Lung (tissue), 12 donors: ENCODE data around the gene MYH4. TPM values are rescaled to one million over a fixed set of nuclear protein-coding genes. Genes with fewer than 3 reads are reported as not detected.
A peak's percentile ranks its signal among the peaks of the same experiment; 100 is the strongest.

ENCODE experiments used
- ATAC-seq: fragments of 200-7000 bp; cut with Tn5 transposase; one replicate; pipeline ENCODE4 v1.9.1; 2020; ENCODE audit warnings: moderate number of reproducible peaks; ENCODE audit not compliant: insufficient read depth, low FRiP score
- DNase-seq, 3 donors: peaks; one replicate each; pipeline ENCODE4 v3.0.0-alpha.2; 2013 to 2017
- H3K27ac ChIP-seq, 2 donors: one replicate each; pipeline ENCODE4 v1.5.1; 2013; ENCODE audit warnings: mild to moderate bottlenecking in 2 of 2, moderate library complexity in 2 of 2, control low read depth in 1 of 2, inconsistent platforms in 1 of 2, low read depth in 1 of 2, low read length in 1 of 2
- H3K27me3 ChIP-seq, 3 donors: one replicate each; pipeline ENCODE4 v1.5.1; 2013; ENCODE audit warnings: low read length in 2 of 3; ENCODE audit not compliant: control insufficient read depth in 3 of 3, insufficient read depth in 3 of 3
- H3K36me3 ChIP-seq, 4 donors: one replicate each; pipeline ENCODE4 v1.5.1; 2013; ENCODE audit warnings: low read length in 4 of 4, mild to moderate bottlenecking in 1 of 4, moderate library complexity in 1 of 4; ENCODE audit not compliant: control insufficient read depth in 4 of 4, insufficient read depth in 4 of 4
- H3K4me1 ChIP-seq, 5 donors: one replicate each; pipeline ENCODE4 v1.5.1; 2013; ENCODE audit warnings: low read length in 5 of 5, mild to moderate bottlenecking in 2 of 5, moderate library complexity in 1 of 5; ENCODE audit not compliant: control insufficient read depth in 5 of 5, insufficient read depth in 5 of 5
- H3K4me3 ChIP-seq: one replicate; pipeline ENCODE4 v1.5.1; 2013; ENCODE audit warnings: mild to moderate bottlenecking, control low read depth, moderate library complexity
- H3K9ac ChIP-seq, 2 donors: one replicate each; pipeline ENCODE4 v1.5.1; 2013; ENCODE audit warnings: low read length in 2 of 2, control low read depth in 1 of 2; ENCODE audit not compliant: insufficient read depth in 1 of 2
- H3K9me3 ChIP-seq, 4 donors: one replicate each; pipeline ENCODE4 v1.5.1; 2013; ENCODE audit warnings: low read length in 3 of 4, mild to moderate bottlenecking in 1 of 4, moderate library complexity in 1 of 4; ENCODE audit not compliant: control insufficient read depth in 4 of 4, insufficient read depth in 3 of 4
- WGBS, 2 donors: extraction: QIAGEN DNeasy Blood & Tissue Kit; methylation state at CpG; one replicate each; pipeline ENCODE4 v1.1.7; 2013; 5-methylcytosine and 5-hydroxymethylcytosine counted together
- polyA plus RNA-seq, 2 donors: library from polyadenylated mRNA; stranded (reverse); fragments of 200-250 nt; gene quantifications; one replicate each; pipeline ENCODE4 v1.2.1, GENCODE V29; 2013
- total RNA-seq, 2 donors: library from RNA; depleted of rRNA in 1 of 2; stranded (reverse); fragments of >200 nt in 1 of 2; gene quantifications; one replicate each; pipeline ENCODE4 v1.2.1, GENCODE V29; 2014 to 2021
- TF ChIP-seq, protein P1 (sequence below): IDR thresholded peaks from 2 replicates; pipeline ENCODE4 v1.5.1; 2012; ENCODE audit warnings: mild to moderate bottlenecking; ENCODE audit errors: control extremely low read depth, extremely low read depth
- donor health status: control.
- donor health status: control.
- donor health status: Bipolar disorder and iron deficiency.
- donor health status: healthy.
- donor health status: DM: yes; HTN: yes; CAD: no.

Gene MYH4
- total and polyA plus RNA-seq, 4 donors, result not detected

DNA sequence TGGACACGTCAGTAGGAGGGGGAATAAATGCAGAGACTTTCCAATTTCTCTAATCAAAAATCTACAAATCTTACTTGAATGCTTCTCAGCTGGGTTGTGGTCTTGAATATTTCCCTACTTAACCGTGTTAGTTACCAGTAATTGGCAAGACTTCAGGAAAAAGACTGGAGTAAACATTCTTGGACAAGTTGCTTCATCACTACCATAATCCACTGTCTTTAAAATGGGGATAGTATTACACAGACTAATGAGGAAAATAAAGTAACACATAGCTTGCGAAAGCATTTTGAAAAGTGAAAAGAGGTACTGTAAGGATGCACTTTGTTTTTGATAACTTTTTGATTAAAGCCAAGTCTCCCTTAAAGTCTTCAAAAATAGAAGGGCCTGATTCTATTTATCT lies 30.6 kb upstream of the MYH4 start:
- WGBS, 2 donors, result 73 to 79% methylated on average over 3 of the region's 3 CpGs
- no peaks in the 10 kb centered on the region for H3K9me3 ChIP-seq
- no peak for ATAC-seq

DNA sequence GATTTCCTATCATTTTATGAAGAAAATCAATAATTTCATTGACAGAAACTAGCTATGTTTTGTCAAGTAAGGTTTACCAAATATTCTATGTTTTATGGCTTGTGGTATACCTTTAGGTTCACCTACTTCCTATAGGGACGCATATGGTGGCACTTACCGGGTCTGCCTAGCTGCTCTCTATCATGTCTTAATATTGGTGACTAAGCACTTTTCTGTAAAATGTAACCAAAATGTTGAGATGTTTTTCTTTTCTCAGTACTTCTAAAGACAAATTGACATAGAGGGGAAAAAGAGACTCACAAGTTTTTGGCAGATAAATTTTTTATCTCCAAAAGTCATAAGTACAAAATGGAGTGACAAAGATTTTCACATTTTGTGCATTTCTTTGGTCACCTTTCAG lies 22.6 kb upstream of the MYH4 start:
- TF ChIP-seq, protein P1, sequence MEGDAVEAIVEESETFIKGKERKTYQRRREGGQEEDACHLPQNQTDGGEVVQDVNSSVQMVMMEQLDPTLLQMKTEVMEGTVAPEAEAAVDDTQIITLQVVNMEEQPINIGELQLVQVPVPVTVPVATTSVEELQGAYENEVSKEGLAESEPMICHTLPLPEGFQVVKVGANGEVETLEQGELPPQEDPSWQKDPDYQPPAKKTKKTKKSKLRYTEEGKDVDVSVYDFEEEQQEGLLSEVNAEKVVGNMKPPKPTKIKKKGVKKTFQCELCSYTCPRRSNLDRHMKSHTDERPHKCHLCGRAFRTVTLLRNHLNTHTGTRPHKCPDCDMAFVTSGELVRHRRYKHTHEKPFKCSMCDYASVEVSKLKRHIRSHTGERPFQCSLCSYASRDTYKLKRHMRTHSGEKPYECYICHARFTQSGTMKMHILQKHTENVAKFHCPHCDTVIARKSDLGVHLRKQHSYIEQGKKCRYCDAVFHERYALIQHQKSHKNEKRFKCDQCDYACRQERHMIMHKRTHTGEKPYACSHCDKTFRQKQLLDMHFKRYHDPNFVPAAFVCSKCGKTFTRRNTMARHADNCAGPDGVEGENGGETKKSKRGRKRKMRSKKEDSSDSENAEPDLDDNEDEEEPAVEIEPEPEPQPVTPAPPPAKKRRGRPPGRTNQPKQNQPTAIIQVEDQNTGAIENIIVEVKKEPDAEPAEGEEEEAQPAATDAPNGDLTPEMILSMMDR, result no peak
- WGBS, 2 donors, result 97 to 98% methylated on average over 2 of the region's 2 CpGs
- no peak overlapping the region for H3K27ac ChIP-seq
- no peak overlapping the region for H3K4me3 ChIP-seq
- no peaks in the 10 kb centered on the region for H3K36me3 ChIP-seq
- no peak overlapping the region for H3K9ac ChIP-seq
- H3K4me1 ChIP-seq, result no peaks in the 10 kb centered on the region
- no peak for DNase-seq
- H3K9me3 ChIP-seq, result peaks cover 0 to 4% (median 1%) of the 10 kb centered on the region in 4 donors
- no peaks in the 10 kb centered on the region for H3K27me3 ChIP-seq
- ATAC-seq, result no peak

More for the DNA sequence above, 30.6 kb upstream of the MYH4 start:
- no peaks in the 10 kb centered on the region for H3K4me1 ChIP-seq
- no peak overlapping the region for H3K9ac ChIP-seq
- DNase-seq, result peak in 1 of 3 donors; percentile 9
- no peaks in the 10 kb centered on the region for H3K27me3 ChIP-seq
- H3K36me3 ChIP-seq, result no peaks in the 10 kb centered on the region
- no peak overlapping the region for H3K27ac ChIP-seq
- H3K4me3 ChIP-seq, result no peak overlapping the region
- TF ChIP-seq, protein P1, result no peak

DNA sequence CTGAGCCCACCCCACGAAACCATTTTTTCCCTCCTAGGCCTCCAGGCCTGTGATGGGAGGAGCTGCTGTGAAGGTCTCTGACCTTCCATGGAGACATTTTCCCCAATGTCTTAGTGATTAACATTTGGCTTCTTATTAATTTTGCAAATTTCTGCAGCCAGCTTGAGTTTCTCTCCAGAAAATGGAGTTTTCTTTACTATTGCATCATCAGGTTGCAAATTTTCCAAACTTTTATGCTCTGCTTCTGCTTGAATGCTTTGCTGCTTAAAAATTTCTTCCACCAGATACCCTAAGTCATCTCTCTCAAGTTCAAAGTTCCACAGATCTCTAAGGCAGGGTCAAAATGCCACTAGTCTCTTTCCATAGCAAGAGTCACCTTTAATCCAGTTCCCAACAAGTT lies 12.9 kb upstream of the MYH4 start:
- no peak overlapping the region for H3K9ac ChIP-seq
- DNase-seq (no peak), ATAC-seq (no peak)
- no peak overlapping the region for H3K4me3 ChIP-seq
- 67 to 86% methylated on average over 1 of the region's 1 CpG for WGBS, 2 donors
- peaks cover 0 to 9% (median 0%) of the 10 kb centered on the region in 3 donors for H3K27me3 ChIP-seq
- no peaks in the 10 kb centered on the region for H3K36me3 ChIP-seq
- H3K27ac ChIP-seq, result no peak overlapping the region
- no peaks in the 10 kb centered on the region for H3K4me1 ChIP-seq
- TF ChIP-seq, protein P1, result no peak
- H3K9me3 ChIP-seq, result peaks cover 0 to 16% (median 2%) of the 10 kb centered on the region in 4 donors

DNA sequence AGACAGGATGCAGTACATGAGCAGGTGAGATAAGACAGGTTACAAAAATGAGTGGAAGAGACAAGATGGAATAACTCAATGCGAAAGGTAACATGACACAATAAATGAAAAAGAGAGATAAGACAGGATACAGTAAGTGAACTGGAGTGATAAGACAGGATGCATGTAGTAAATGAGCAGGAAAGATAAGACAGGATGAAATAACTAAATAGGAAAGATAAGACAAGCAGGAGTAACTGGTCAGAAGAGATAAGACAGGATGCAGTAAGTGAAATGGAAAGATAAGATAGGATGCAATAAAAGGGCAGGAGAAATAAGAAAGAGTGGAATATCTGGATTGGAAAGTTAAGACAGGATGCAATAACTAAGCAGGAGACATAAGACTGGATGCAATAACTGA lies 8.3 kb upstream of the MYH4 start:
- Histone ChIP-seq H3K36me3 (no peaks in the 10 kb centered on the region), H3K9ac (no peak overlapping the region), H3K4me1 (no peaks in the 10 kb centered on the region), H3K27me3 (peaks cover 0 to 9% (median 0%) of the 10 kb centered on the region in 3 donors), H3K4me3 (no peak overlapping the region), H3K9me3 (peaks cover 0 to 6% (median 2%) of the 10 kb centered on the region in 4 donors), H3K27ac (no peak overlapping the region)
- DNase-seq, result no peak
- 23 to 56% methylated on average over 1 of the region's 1 CpG for WGBS, 2 donors
- TF ChIP-seq, protein P1, result no peak
- no peak for ATAC-seq
